Peyer's patch (tissue), 4 donors: ENCODE results near the gene FAM107B.

Experiments used
- POLR2A ChIP-seq, 2 donors: fragments of 450-650 bp; IDR thresholded peaks; one replicate each; pipeline ENCODE4 v1.5.1; 2017; ENCODE audit warnings: antibody characterized with exemption in 2 of 2, mild to moderate bottlenecking in 2 of 2, moderate library complexity in 2 of 2
- TF ChIP-seq, protein P1 (sequence below), 6 experiments: fragments of 450-650 bp in 4 of 6; fragments of 200-600 bp in 2 of 6; sonication (generic) in 1 of 6; IDR thresholded peaks; one replicate each; pipeline ENCODE4 v1.5.1; 2017 to 2019; ENCODE audit warnings: antibody characterized with exemption in 6 of 6, mild to moderate bottlenecking in 3 of 6, moderate library complexity in 1 of 6

DNA sequence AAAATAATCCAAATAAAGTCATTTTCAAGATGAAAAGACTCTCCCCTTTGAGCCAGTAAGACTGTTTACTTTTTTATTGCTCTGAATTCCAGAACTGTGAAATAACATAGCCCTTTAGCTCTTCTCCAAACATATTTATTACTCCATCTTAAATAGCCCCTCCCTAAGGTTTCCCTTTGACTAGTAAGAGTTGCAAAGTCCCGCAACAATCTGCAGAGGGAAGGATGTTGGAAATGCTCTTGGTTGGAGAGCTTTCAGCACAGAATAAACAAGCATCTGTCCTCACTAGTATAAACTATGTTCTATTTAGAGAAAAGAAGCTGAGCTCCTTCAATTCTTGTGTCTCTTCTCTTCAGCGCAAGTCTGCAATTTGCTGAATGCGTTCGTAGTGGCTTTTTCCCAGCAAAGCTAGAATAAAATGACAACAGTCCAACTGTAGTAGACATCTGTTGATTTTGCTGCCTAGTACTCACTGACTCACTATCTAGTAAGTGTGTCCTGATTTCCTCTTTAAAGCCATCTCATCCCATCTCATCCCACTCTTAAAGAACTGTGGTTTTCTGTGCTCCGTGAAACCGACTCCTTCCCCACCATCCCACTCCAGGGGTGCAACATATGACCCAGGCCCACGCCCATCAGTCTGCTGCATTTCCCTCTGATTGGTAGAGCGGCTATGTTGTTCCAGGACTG lies 104.0 kb downstream of the FAM107B start:
- no peak for TF ChIP-seq POLR2A (IDR thresholded peaks at IDR 0.05)
- TF ChIP-seq, protein P1, sequence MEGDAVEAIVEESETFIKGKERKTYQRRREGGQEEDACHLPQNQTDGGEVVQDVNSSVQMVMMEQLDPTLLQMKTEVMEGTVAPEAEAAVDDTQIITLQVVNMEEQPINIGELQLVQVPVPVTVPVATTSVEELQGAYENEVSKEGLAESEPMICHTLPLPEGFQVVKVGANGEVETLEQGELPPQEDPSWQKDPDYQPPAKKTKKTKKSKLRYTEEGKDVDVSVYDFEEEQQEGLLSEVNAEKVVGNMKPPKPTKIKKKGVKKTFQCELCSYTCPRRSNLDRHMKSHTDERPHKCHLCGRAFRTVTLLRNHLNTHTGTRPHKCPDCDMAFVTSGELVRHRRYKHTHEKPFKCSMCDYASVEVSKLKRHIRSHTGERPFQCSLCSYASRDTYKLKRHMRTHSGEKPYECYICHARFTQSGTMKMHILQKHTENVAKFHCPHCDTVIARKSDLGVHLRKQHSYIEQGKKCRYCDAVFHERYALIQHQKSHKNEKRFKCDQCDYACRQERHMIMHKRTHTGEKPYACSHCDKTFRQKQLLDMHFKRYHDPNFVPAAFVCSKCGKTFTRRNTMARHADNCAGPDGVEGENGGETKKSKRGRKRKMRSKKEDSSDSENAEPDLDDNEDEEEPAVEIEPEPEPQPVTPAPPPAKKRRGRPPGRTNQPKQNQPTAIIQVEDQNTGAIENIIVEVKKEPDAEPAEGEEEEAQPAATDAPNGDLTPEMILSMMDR (IDR thresholded peaks at IDR 0.05): no peak
